Activated CD4-positive, CD25-positive, alpha-beta regulatory T cell treated with anti-CD3 and anti-CD28 coated beads, Interleukin-2, amount 50 U/mL, for 72 hours (primary cell): ENCODE data around the gene NFIB.

Experiments
- DNase-seq: peaks from one replicate; pipeline ENCODE4 v3.0.0; 2021

The NFIB gene

GRCh38 chr9:14210428-14210827, 103.5 kb downstream of the NFIB start:
- DNase-seq: no peak

- no peak for DNase-seq
Measured at GRCh38 chr9:14209399-14210345, 104.3 kb downstream of the NFIB start.

GRCh38 chr9:14207352-14207995, 106.5 kb downstream of the NFIB start:
- DNase-seq: no peak

GRCh38 chr9:14205463-14205862, 108.5 kb downstream of the NFIB start:
- DNase-seq: no peak

GRCh38 chr9:14203356-14204056, 110.4 kb downstream of the NFIB start:
- no peak for DNase-seq

- no peak for DNase-seq
Measured at GRCh38 chr9:14198841-14199455, 115.0 kb downstream of the NFIB start.

- no peak for DNase-seq
Measured at GRCh38 chr9:14198047-14198840, 115.7 kb downstream of the NFIB start.

- no peak for DNase-seq
Measured at GRCh38 chr9:14197325-14197858, 116.5 kb downstream of the NFIB start.

- no peak for DNase-seq
Measured at GRCh38 chr9:14193328-14193990, 120.5 kb downstream of the NFIB start.

GRCh38 chr9:14192556-14192955, 121.4 kb downstream of the NFIB start:
- no peak for DNase-seq

GRCh38 chr9:14191512-14191911, 122.4 kb downstream of the NFIB start:
- DNase-seq: no peak

GRCh38 chr9:14190240-14190639, 123.7 kb downstream of the NFIB start:
- DNase-seq: no peak

- DNase-seq: no peak
Measured at GRCh38 chr9:14189578-14189977, 124.4 kb downstream of the NFIB start.

- no peak for DNase-seq
Measured at GRCh38 chr9:14189146-14189545, 124.8 kb downstream of the NFIB start.

- no peak for DNase-seq
Measured at GRCh38 chr9:14188538-14188937, 125.4 kb downstream of the NFIB start.

- DNase-seq: no peak
Measured at GRCh38 chr9:14188011-14188410, 125.9 kb downstream of the NFIB start.

GRCh38 chr9:14186096-14186495, 127.8 kb downstream of the NFIB start:
- DNase-seq: no peak

- DNase-seq: no peak
Measured at GRCh38 chr9:14185016-14185415, 128.9 kb downstream of the NFIB start.

- no peak for DNase-seq
Measured at GRCh38 chr9:14183001-14183400, 130.9 kb downstream of the NFIB start.

GRCh38 chr9:14180960-14181537, 132.9 kb downstream of the NFIB start:
- no peak for DNase-seq
